Measurements from ENCODE around the gene SORCS3. TPM values are rescaled to one million over a fixed set of nuclear protein-coding genes. Genes with fewer than 3 reads are reported as not detected.

Gene SORCS3
- total RNA-seq, 1 experiment from 2014 or later: 0.94 TPM

- no peak for TF ChIP-seq PRDM15 (CRISPR knock-in tag; IDR thresholded peaks at IDR 0.05)
- TF ChIP-seq ATF3 (CRISPR knock-in tag; conservative IDR thresholded peaks at IDR 0.05): no peak
- no peak for TF ChIP-seq NR1H2 (CRISPR knock-in tag; IDR thresholded peaks at IDR 0.05)
- no peak for TF ChIP-seq FOXP4 (CRISPR knock-in tag; IDR thresholded peaks at IDR 0.05)
- TF ChIP-seq TEAD4 (CRISPR knock-in tag; IDR thresholded peaks at IDR 0.05): no peak
- TF ChIP-seq MXD4 (CRISPR knock-in tag; IDR thresholded peaks at IDR 0.05; ENCODE audit: borderline replicate concordance): no peak
- TF ChIP-seq ZNF532 (CRISPR knock-in tag; IDR thresholded peaks at IDR 0.05; ENCODE audit: borderline replicate concordance): no peak
- no peak for TF ChIP-seq SP1 (CRISPR knock-in tag; conservative IDR thresholded peaks at IDR 0.05)
Measured at GRCh38 chr10:104591441-104591840, 49.6 kb upstream of the SORCS3 start (continued).

- no peak for TF ChIP-seq HMGA2 (CRISPR knock-in tag; IDR thresholded peaks at IDR 0.05)
- TF ChIP-seq CTCF (IDR thresholded peaks at IDR 0.05): no peak
- no peak for TF ChIP-seq GTF2I (CRISPR knock-in tag; conservative IDR thresholded peaks at IDR 0.05)
- no peak for TF ChIP-seq ZNF219 (CRISPR knock-in tag; IDR thresholded peaks at IDR 0.05; ENCODE audit: borderline replicate concordance)
- no peak for TF ChIP-seq ELF4 (CRISPR knock-in tag; IDR thresholded peaks at IDR 0.05; ENCODE audit: low read depth)
- no peak for TF ChIP-seq CREB1 (CRISPR knock-in tag; IDR thresholded peaks at IDR 0.05)
- no peak for TF ChIP-seq ESRRA (CRISPR knock-in tag; IDR thresholded peaks at IDR 0.05; ENCODE audit: borderline replicate concordance)
- TF ChIP-seq E2F4 (CRISPR knock-in tag; IDR thresholded peaks at IDR 0.05; ENCODE audit: borderline replicate concordance, low read depth): no peak
- TF ChIP-seq E2F5 (CRISPR knock-in tag; IDR thresholded peaks at IDR 0.05): no peak
- no peak for TF ChIP-seq NFE2L1 (CRISPR knock-in tag; IDR thresholded peaks at IDR 0.05)
- no peak for TF ChIP-seq ZNF121 (CRISPR knock-in tag; IDR thresholded peaks at IDR 0.05)
- no peaks in the 10 kb centered on the region; the same call in 1 of the 2 replicates for H3K27me3 Mint-ChIP-seq (ENCODE audit: low read depth)
- DNase-seq (ENCODE audit: low spot score) (no peak), ATAC-seq (no peak)
- ChIA-PET POLR2A (no interaction called here), CTCF (interaction anchor here (1.7 kb wide), 1 partner anchor 13 kb away, joined by 11 read pairs; no protein-coding TSS in a partner anchor)
- H3K4me1 Mint-ChIP-seq: peaks cover 4% of the 10 kb centered on the region; the same call in 1 of the 2 replicates
- no peaks in the 10 kb centered on the region for H3K9me3 Mint-ChIP-seq
- H3K36me3 Mint-ChIP-seq: no peaks in the 10 kb centered on the region
- H3K4me3 Mint-ChIP-seq: no peak overlapping the region
- H3K27ac Mint-ChIP-seq: no peak overlapping the region
Measured at GRCh38 chr10:104601166-104601565, 39.9 kb upstream of the SORCS3 start.

All from WTC11 (cell line).